ENCODE results near the gene ST3GAL4.

GRCh38 chr11:126360049-126360446, 4.6 kb downstream of the ST3GAL4 start:
- TF ChIP-seq CTCF (IDR thresholded peaks at IDR 0.05) (no peak), POLR2A (IDR thresholded peaks at IDR 0.05) (no peak)

All from testis (tissue), 2 donors.